GM23338 (cell line): ENCODE data around the gene FARSA. TPM values are rescaled to one million over a fixed set of nuclear protein-coding genes. Genes with fewer than 3 reads are reported as not detected.

Source experiments
- ATAC-seq: fragments of 200-7000 bp; cut with Tn5 transposase; 3 replicates; pipeline ENCODE4 v1.9.1; 2020
- DNase-seq: peaks from one replicate; pipeline ENCODE4 v3.0.0-alpha.2; 2015; ENCODE audit warnings: low spot score
- H2AFZ ChIP-seq: fragments of 200-600 bp; sonication (generic); 2 replicates; pipeline ENCODE4 v1.8.0; 2016; ENCODE audit warnings: antibody characterized with exemption, mild to moderate bottlenecking, moderate library complexity
- H3F3A ChIP-seq: fragments of 200-600 bp; sonication (generic); replicated peaks from 2 replicates; pipeline ENCODE4 v1.8.0; 2017; ENCODE audit warnings: antibody characterized with exemption, mixed run types, low read depth
- H3K27ac ChIP-seq: fragments of 200-600 bp; sonication (generic); 2 replicates; pipeline ENCODE4 v1.6.1; 2016; ENCODE audit warnings: low read depth
- H3K27me3 ChIP-seq: fragments of 200-600 bp; sonication (generic); 2 replicates; pipeline ENCODE4 v1.8.0; 2016; ENCODE audit warnings: mild to moderate bottlenecking, mixed run types, moderate library complexity; ENCODE audit not compliant: insufficient read depth
- H3K36me3 ChIP-seq: fragments of 200-600 bp; sonication (generic); 2 replicates; pipeline ENCODE4 v1.8.0; 2016; ENCODE audit warnings: mild to moderate bottlenecking; ENCODE audit not compliant: insufficient read depth
- H3K4me1 ChIP-seq: fragments of 200-600 bp; sonication (generic); 2 replicates; pipeline ENCODE4 v1.8.0; 2016; ENCODE audit warnings: mild to moderate bottlenecking, moderate library complexity; ENCODE audit not compliant: insufficient read depth
- H3K4me2 ChIP-seq: fragments of 200-600 bp; sonication (generic); 2 replicates; pipeline ENCODE4 v1.7.1; 2017; ENCODE audit warnings: mixed run types
- H3K4me3 ChIP-seq: fragments of 200-600 bp; sonication (generic); 2 replicates; pipeline ENCODE4 v1.6.1; 2016; ENCODE audit warnings: mixed run types
- H3K79me2 ChIP-seq: fragments of 200-600 bp; sonication (generic); replicated peaks from 2 replicates; pipeline ENCODE4 v1.8.0; 2017; ENCODE audit warnings: mild to moderate bottlenecking; ENCODE audit not compliant: insufficient read depth
- H3K9me2 ChIP-seq: fragments of 200-600 bp; sonication (generic); 2 replicates; pipeline ENCODE4 v1.8.0; 2017; ENCODE audit not compliant: insufficient read depth
- H4K20me1 ChIP-seq: fragments of 200-600 bp; sonication (generic); replicated peaks from 2 replicates; pipeline ENCODE4 v1.8.0; 2017; ENCODE audit warnings: mild to moderate bottlenecking; ENCODE audit not compliant: insufficient read depth
- H3K27ac Mint-ChIP-seq: 2 replicates; pipeline ENCODE4 v1.8.0; 2020; ENCODE audit warnings: inconsistent platforms, mild to moderate bottlenecking, moderate library complexity, mixed read lengths
- H3K27me3 Mint-ChIP-seq: 3 replicates; pipeline ENCODE4 v1.8.0; 2022; ENCODE audit warnings: low read depth, mild to moderate bottlenecking, moderate library complexity, mixed read lengths, inconsistent platforms; ENCODE audit not compliant: insufficient read depth, poor library complexity
- H3K36me3 Mint-ChIP-seq: 3 replicates; pipeline ENCODE4 v1.8.0; 2021; ENCODE audit warnings: low read depth, mild to moderate bottlenecking, inconsistent platforms, moderate library complexity, mixed read lengths
- H3K4me1 Mint-ChIP-seq: 3 replicates; pipeline ENCODE4 v1.8.0; 2020; ENCODE audit warnings: mild to moderate bottlenecking, inconsistent platforms, mixed read lengths
- H3K4me3 Mint-ChIP-seq: 3 replicates; pipeline ENCODE4 v1.8.0; 2021; ENCODE audit warnings: moderate library complexity, mild to moderate bottlenecking, inconsistent platforms, mixed read lengths
- H3K9me3 Mint-ChIP-seq: 3 replicates; pipeline ENCODE4 v1.8.0; 2020; ENCODE audit warnings: moderate library complexity, mild to moderate bottlenecking, inconsistent platforms, mixed read lengths
- CTCF ChIP-seq, 2 experiments: fragments of 200-600 bp in 1 of 2; sonication (generic) in 1 of 2; conservative IDR thresholded peaks; 2 replicates each; pipeline versions ENCODE4 v1.5.1 to v1.6.1; 2016 to 2017; ENCODE audit warnings: antibody characterized with exemption in 2 of 2, low read depth in 2 of 2, mild to moderate bottlenecking in 2 of 2, moderate library complexity in 1 of 2
- ETS1 ChIP-seq: IDR thresholded peaks from 2 replicates; pipeline ENCODE4 v1.6.1; 2016; ENCODE audit warnings: antibody characterized with exemption
- EZH2 ChIP-seq: fragments of 200-600 bp; sonication (generic); IDR thresholded peaks from one replicate; pipeline ENCODE4 v1.8.0; 2017; ENCODE audit warnings: antibody characterized with exemption, mild to moderate bottlenecking, low read depth; ENCODE audit not compliant: unreplicated experiment
- EZH2phosphoT487 ChIP-seq: fragments of 200-600 bp; sonication (generic); IDR thresholded peaks from one replicate; pipeline ENCODE4 v1.8.1; 2018; ENCODE audit warnings: antibody characterized with exemption; ENCODE audit not compliant: unreplicated experiment
- JUNB ChIP-seq: IDR thresholded peaks from one replicate; pipeline ENCODE4 v1.6.1; 2016; ENCODE audit warnings: antibody characterized with exemption; ENCODE audit not compliant: unreplicated experiment
- POLR2AphosphoS5 ChIP-seq: IDR thresholded peaks from 2 replicates; pipeline ENCODE4 v1.6.1; 2016; ENCODE audit warnings: antibody characterized with exemption, low read depth
- REST ChIP-seq: IDR thresholded peaks from one replicate; pipeline ENCODE4 v1.6.1; 2018; ENCODE audit warnings: antibody characterized with exemption; ENCODE audit not compliant: unreplicated experiment
- STAT1 ChIP-seq: IDR thresholded peaks from one replicate; pipeline ENCODE4 v1.6.1; 2016; ENCODE audit warnings: antibody characterized with exemption; ENCODE audit not compliant: unreplicated experiment
- ZNF462 ChIP-seq: fragments of 250-450 bp; sonication (Bioruptor Pico); IDR thresholded peaks from 2 replicates; pipeline ENCODE4 v1.5.0; 2020; ENCODE audit warnings: mild to moderate bottlenecking, moderate library complexity
- polyA plus RNA-seq: library from polyadenylated mRNA; unstranded; fragments of >200 nt; fragmentation: Nextera tagmentation; extraction: Ambion mirVana; gene quantifications from 2 replicates; pipeline ENCODE4 v1.2.1, GENCODE V29; 2016
- total RNA-seq: library from RNA; depleted of rRNA; stranded (reverse); fragments of >200 nt; shearing (Covaris generic); gene quantifications from 2 replicates; pipeline ENCODE4 v1.2.3, GENCODE V29; 2014

FARSA gene
- total and polyA plus RNA-seq, 2 experiments from 2014 or later: 74.7 to 86.4 TPM

GRCh38 chr19:12936582-12936981 lies 3.1 kb upstream of the FARSA start (continued):
- no peak for TF ChIP-seq REST

- no peaks in the 10 kb centered on the region for H3K27me3 ChIP-seq
- no peak overlapping the region for H3K4me3 Mint-ChIP-seq
- no peaks in the 10 kb centered on the region for H3K9me3 Mint-ChIP-seq
- no peak for DNase-seq
- no peak overlapping the region for H3K4me3 ChIP-seq
- ATAC-seq: no peak
- H4K20me1 ChIP-seq: peaks cover 14% of the 10 kb centered on the region
- peaks cover 27% of the 10 kb centered on the region for H3F3A ChIP-seq
- peaks cover 39% of the 10 kb centered on the region for H3K4me1 Mint-ChIP-seq
- peaks cover 23% of the 10 kb centered on the region for H3K4me1 ChIP-seq
- H3K9me2 ChIP-seq: no peaks in the 10 kb centered on the region
- H3K36me3 Mint-ChIP-seq: peaks cover 32% of the 10 kb centered on the region
- H3K27ac ChIP-seq: no peak overlapping the region
- H3K27ac Mint-ChIP-seq: no peak overlapping the region
- peaks cover 43% of the 10 kb centered on the region for H3K79me2 ChIP-seq
- H2AFZ ChIP-seq: no peak overlapping the region
- peaks cover 10% of the 10 kb centered on the region for H3K27me3 Mint-ChIP-seq
- H3K36me3 ChIP-seq: peaks cover 13% of the 10 kb centered on the region
- no peak overlapping the region for H3K4me2 ChIP-seq
- no peak for TF ChIP-seq EZH2phosphoT487
- TF ChIP-seq ETS1: no peak
- TF ChIP-seq EZH2: no peak
- no peak for TF ChIP-seq CTCF (conservative IDR thresholded peaks at IDR 0.05; ENCODE audit: low read depth in 2 of 2)
- TF ChIP-seq JUNB: no peak
- TF ChIP-seq POLR2AphosphoS5: no peak
- no peak for TF ChIP-seq ZNF462
- no peak for TF ChIP-seq STAT1
Observed at GRCh38 chr19:12935071-12935470, 1.6 kb upstream of the FARSA start.
